Breast epithelium (tissue), 3 donors: ENCODE data around the gene TIAM2.

Experiments
- CTCF ChIP-seq, 3 donors: fragments of 450-650 bp; IDR thresholded peaks; one replicate each; pipeline ENCODE4 v1.5.1; 2016 to 2017; ENCODE audit warnings: antibody characterized with exemption in 3 of 3, mild to moderate bottlenecking in 3 of 3, moderate library complexity in 3 of 3
- POLR2A ChIP-seq: fragments of 450-650 bp; IDR thresholded peaks from one replicate; pipeline ENCODE4 v1.6.1; 2016; ENCODE audit warnings: antibody characterized with exemption, mild to moderate bottlenecking, moderate library complexity

- TF ChIP-seq POLR2A, result no peak
- no peak for TF ChIP-seq CTCF (IDR thresholded peaks at IDR 0.05)
These were observed 112.4 kb downstream of the TIAM2 start for GRCh38 chr6:155107432-155108069.
